Measurements from ENCODE around the gene DDN. TPM values are rescaled to one million over a fixed set of nuclear protein-coding genes. Genes with fewer than 3 reads are reported as not detected.

Gene DDN
- total RNA-seq, 1 donor from 2014 or later, result not detected

- Histone ChIP-seq H3K27ac (no peak overlapping the region), H3K9me3 (no peaks in the 10 kb centered on the region), H3K4me3 (no peak overlapping the region), H3K36me3 (no peaks in the 10 kb centered on the region), H3K4me1 (peaks cover 34% of the 10 kb centered on the region), H3K27me3 (peaks cover 75% of the 10 kb centered on the region)
- TF ChIP-seq CTCF (IDR thresholded peaks at IDR 0.05), result no peak
- DNase-seq (no peak), ATAC-seq (no peak)
- intact Hi-C loops (cut with DNase I), result no loop called here
These were observed 26.8 kb downstream of the DDN start for GRCh38 chr12:48972213-48972951.

- Histone ChIP-seq H3K36me3 (no peaks in the 10 kb centered on the region), H3K27ac (no peak overlapping the region), H3K4me1 (peaks cover 33% of the 10 kb centered on the region), H3K4me3 (peak overlapping the region; percentile 29), H3K9me3 (no peaks in the 10 kb centered on the region), H3K27me3 (peaks cover 60% of the 10 kb centered on the region)
- TF ChIP-seq CTCF (IDR thresholded peaks at IDR 0.05), result no peak
- intact Hi-C loops (cut with DNase I), result no loop called here
- DNase-seq (no peak), ATAC-seq (no peak)
These were observed 28.4 kb downstream of the DDN start for GRCh38 chr12:48970702-48971334.

GRCh38 chr12:48969833-48970701 lies 29.1 kb downstream of the DDN start:
- no peak for DNase-seq
- Histone ChIP-seq H3K27me3 (peaks cover 56% of the 10 kb centered on the region), H3K9me3 (no peaks in the 10 kb centered on the region), H3K36me3 (no peaks in the 10 kb centered on the region), H3K4me3 (no peak overlapping the region), H3K4me1 (peaks cover 33% of the 10 kb centered on the region), H3K27ac (no peak overlapping the region)
- intact Hi-C loops (cut with DNase I), result no loop called here
- ATAC-seq, result peak; percentile 41
- no peak for TF ChIP-seq CTCF (IDR thresholded peaks at IDR 0.05)

GRCh38 chr12:48969160-48969771 lies 29.9 kb downstream of the DDN start:
- Histone ChIP-seq H3K4me3 (no peak overlapping the region), H3K36me3 (no peaks in the 10 kb centered on the region), H3K9me3 (no peaks in the 10 kb centered on the region), H3K27me3 (peaks cover 51% of the 10 kb centered on the region), H3K4me1 (peaks cover 33% of the 10 kb centered on the region), H3K27ac (no peak overlapping the region)
- TF ChIP-seq CTCF (IDR thresholded peaks at IDR 0.05), result no peak
- ATAC-seq (no peak), DNase-seq (no peak)
- intact Hi-C loops (cut with DNase I), result no loop called here

GRCh38 chr12:48968467-48968866 lies 30.7 kb downstream of the DDN start:
- H3K27me3 ChIP-seq, result peaks cover 43% of the 10 kb centered on the region
- TF ChIP-seq CTCF (IDR thresholded peaks at IDR 0.05), result no peak
- no peaks in the 10 kb centered on the region for H3K36me3 ChIP-seq
- no peaks in the 10 kb centered on the region for H3K9me3 ChIP-seq
- DNase-seq (no peak), ATAC-seq (no peak)
- intact Hi-C loops (cut with DNase I), result no loop called here
- no peak overlapping the region for H3K27ac ChIP-seq
- no peak overlapping the region for H3K4me3 ChIP-seq
- peaks cover 27% of the 10 kb centered on the region for H3K4me1 ChIP-seq

Data from upper lobe of right lung (tissue), 1 donor.